AG08396 (cell line): ENCODE data around the gene RAB6B.

Experiments
- DNase-seq: peaks from one replicate; pipeline ENCODE4 v3.0.0; 2012; ENCODE audit warnings: low spot score, mixed read lengths

Gene RAB6B

GRCh38 chr3:133894353-133895207 lies 1.1 kb downstream of the RAB6B start:
- DNase-seq = peak; percentile 35

GRCh38 chr3:133893683-133894352 lies 1.9 kb downstream of the RAB6B start:
- DNase-seq = no peak

- no peak for DNase-seq
These were observed 3.0 kb downstream of the RAB6B start for GRCh38 chr3:133892541-133893231.

- no peak for DNase-seq
These were observed 3.9 kb downstream of the RAB6B start for GRCh38 chr3:133891662-133892378.

- DNase-seq = no peak
These were observed 4.6 kb downstream of the RAB6B start for GRCh38 chr3:133890972-133891644.

GRCh38 chr3:133890037-133890436 lies 5.6 kb downstream of the RAB6B start:
- DNase-seq = no peak

- no peak for DNase-seq
These were observed 6.8 kb downstream of the RAB6B start for GRCh38 chr3:133888726-133889340.

- DNase-seq = no peak
These were observed 7.6 kb downstream of the RAB6B start for GRCh38 chr3:133887803-133888703.

- DNase-seq = no peak
These were observed 8.4 kb downstream of the RAB6B start for GRCh38 chr3:133887074-133887802.

GRCh38 chr3:133886031-133886722 lies 9.5 kb downstream of the RAB6B start:
- no peak for DNase-seq

- DNase-seq = no peak
These were observed 10.6 kb downstream of the RAB6B start for GRCh38 chr3:133884887-133885711.

GRCh38 chr3:133884054-133884886 lies 11.4 kb downstream of the RAB6B start:
- DNase-seq = no peak

- no peak for DNase-seq
These were observed 12.0 kb downstream of the RAB6B start for GRCh38 chr3:133883641-133884040.

GRCh38 chr3:133882986-133883586 lies 12.6 kb downstream of the RAB6B start:
- DNase-seq = no peak

GRCh38 chr3:133881939-133882825 lies 13.5 kb downstream of the RAB6B start:
- no peak for DNase-seq
